Measurements from ENCODE around the gene EFCAB6.

The EFCAB6 gene

DNA sequence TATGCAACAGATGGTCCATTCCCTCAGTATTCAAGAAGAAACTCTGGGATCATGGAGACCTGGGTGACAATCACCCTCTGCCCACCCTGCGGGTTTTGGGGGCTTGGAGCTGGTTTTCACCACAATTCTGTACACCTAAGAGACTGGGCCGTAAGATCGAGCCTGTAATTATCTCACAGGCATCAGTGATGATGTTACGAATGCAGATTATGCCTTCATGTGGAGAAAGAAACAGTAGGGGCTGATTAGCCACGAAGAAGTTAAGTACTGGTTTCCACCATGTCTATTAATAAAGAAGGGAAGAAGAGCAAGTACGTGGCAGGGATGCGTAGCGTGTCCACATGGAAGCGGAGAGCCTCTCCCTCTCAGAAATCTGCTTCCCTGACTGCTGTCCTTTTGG lies 5.3 kb upstream of the EFCAB6 start:
- no peak for DNase-seq (ENCODE audit: low read depth, low spot score)

DNA sequence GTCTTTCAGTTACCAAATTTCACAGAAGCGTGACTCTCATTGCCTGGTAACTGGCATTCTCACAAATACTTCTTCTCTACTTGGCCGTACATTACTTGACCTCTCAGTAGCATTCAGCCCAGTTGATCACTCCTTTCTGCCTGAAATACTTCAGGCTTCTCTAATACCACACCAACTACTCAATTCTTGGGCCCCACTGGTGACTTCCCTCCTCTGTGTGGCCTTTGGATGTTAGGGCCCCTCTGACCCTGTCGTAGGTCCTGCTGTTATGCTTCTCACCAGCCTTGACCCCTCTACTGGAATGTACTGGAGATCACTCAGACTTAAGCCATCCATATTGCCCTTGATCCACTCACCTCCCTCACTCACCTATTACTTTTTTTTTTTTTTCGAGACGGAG lies 2.2 kb upstream of the EFCAB6 start:
- no peak for DNase-seq (ENCODE audit: low read depth, low spot score)

DNA sequence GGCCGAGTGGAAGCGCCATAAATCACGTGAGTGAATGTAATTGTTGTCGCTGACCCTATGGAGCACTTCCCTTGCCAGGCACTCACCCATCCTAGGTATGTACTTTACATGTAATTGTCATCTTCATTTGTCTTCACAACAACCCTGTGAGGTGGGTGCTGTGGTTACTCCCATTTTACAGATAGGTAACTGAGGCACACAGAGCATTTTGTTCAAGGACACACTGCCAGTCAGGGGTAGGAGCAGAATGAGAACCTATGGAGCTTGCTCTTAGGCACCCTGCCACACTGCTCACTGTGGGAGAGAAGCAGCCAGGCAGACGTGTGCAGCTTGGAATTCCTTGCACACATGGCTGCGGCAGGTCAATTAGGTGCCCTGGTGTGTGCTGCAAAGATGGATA lies 785 bp upstream of the EFCAB6 start:
- DNase-seq (ENCODE audit: low read depth, low spot score) = no peak

DNA sequence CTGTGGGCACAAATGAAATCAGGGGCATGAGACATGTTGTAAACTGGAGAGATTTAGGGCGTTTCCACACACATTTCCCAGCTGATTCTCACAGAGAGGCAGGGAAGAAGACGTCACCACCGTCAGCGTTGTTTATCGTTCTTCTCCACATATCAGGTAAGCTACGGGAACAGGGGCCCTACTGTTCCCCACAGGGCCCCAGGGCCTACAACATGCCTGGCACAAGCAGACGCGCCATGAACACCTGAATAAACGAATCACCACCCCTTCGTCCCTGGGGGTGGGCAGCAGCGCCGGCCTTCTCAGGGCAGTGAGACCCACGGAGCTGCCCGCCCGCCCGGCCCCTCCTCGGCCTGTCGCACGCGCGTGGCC lies 342 bp downstream of the EFCAB6 start:
- no peak for DNase-seq (ENCODE audit: low read depth, low spot score)

DNA sequence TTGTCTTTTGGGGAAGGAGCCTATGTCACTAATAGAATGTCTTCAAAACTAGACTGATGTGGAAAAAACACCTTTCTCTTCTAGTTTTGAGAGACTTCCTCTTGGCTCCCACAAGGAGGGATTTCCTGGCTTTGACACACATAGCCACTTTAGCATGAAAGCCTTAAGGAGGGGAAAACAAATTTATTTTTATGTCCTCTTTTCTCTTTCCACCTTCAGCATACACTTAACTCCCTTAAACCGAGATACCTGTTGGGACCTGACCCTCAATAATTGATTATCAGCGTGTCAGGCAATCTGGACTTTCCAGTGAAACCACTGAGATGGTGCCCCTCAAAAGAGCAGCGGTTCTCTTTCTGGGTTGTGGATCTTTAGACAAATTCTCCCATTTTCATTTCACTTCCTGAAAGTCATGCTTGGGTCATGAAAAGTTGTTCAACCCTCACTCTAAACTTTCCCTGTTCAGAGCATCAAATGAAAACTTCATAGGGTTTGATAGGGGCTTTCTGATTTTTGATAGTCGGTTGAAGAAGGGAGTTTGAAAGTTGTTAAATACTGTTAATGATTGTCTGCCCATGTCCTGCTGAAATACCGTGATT lies 9.1 kb downstream of the EFCAB6 start:
- no peak for DNase-seq (ENCODE audit: low read depth, low spot score)

DNA sequence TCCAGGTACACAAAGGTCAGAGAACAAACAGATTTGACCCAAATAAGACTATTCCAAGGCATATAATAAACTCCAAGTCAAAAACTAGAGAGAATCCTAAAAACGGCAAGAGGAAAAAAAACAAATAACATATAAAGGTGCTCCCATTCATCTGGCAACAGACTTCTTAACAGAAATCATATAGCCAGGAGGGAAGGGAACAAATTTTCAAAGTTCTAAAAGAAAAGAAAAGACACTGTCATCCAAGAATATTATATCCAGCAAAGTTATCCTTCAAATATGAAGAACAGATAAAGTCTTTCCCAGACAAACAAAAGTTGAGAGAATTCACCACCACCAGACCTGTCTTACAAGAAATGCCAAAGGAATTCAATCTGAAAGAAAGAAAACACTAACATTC lies 11.1 kb downstream of the EFCAB6 start:
- no peak for DNase-seq (ENCODE audit: low read depth, low spot score)

DNA sequence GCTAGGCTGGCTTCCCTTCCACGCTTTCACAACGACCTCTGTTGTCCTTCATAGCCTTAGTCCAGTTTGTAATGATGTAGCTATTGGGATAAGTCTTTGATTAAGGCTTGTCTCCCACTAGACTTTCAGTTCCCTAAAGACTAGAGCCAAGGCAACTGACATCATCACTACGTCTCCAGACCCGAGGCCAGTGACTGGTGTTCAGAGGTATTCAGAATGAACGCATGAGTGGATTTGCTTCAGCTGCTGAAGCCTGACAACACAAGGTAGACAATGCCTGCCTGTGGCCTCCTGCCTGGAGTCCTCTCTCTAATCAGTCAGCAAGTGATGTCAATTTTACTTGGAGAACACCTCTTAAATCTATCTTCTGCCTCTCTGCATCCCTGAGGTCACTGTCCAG lies 13.6 kb downstream of the EFCAB6 start:
- DNase-seq (ENCODE audit: low read depth, low spot score) = no peak

DNA sequence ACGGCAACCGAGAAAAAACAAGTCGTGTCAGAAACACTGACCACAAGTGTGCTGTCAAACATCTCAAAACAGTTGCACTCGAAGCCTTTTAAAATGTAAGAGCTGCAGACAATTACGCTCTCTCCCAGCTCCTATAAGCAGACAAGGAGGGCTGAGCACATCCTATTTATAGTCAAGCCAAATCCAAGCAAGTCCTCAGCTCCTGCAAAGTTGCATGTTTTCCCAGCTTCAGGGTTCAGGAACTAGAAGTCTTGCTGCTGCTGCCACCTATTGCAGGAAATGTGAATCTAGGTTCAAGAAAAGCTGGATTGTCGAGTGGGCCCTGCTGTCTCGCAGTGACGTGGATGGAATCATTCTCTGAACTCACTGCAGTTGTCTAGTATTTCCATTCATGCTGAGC lies 15.5 kb downstream of the EFCAB6 start:
- DNase-seq (ENCODE audit: low read depth, low spot score) = no peak

DNA sequence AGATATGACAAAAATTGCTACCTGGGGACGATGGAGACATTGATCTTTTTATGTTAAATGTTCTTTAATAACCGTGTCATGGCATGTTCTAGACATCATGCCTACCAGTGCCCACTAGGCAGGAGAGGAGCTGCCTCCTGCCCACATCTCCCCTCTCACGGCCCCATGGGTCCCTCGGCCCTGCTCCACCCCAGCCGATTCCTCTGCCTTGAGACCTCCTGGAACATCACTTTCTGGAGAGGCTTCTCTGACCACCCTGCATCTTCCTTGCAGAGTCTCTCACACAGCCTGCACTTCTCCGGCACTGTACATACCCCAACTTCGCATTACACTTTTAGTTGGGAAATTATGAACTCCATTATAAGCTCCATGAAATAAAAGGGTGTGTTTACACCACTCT lies 16.8 kb downstream of the EFCAB6 start:
- DNase-seq (ENCODE audit: low read depth, low spot score) = no peak

DNA sequence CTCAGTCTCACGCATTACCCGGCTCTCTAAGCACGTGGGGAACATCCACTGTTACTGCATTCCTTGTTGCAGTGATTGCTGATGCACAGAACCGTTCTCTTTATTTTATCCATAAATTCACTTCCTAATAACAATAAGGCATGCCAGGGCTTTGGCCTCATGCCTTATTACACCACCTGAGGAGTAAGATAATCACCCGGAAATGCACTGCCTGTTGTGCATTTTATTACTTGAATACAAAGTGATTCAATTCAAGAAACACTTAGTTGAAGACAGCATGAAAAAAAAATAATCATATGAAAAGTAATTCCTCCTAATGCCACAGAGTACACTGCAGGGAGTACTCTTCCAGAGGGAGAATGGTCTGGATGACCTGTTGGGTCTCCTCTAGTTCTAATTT lies 19.2 kb downstream of the EFCAB6 start:
- no peak for DNase-seq (ENCODE audit: low read depth, low spot score)

DNA sequence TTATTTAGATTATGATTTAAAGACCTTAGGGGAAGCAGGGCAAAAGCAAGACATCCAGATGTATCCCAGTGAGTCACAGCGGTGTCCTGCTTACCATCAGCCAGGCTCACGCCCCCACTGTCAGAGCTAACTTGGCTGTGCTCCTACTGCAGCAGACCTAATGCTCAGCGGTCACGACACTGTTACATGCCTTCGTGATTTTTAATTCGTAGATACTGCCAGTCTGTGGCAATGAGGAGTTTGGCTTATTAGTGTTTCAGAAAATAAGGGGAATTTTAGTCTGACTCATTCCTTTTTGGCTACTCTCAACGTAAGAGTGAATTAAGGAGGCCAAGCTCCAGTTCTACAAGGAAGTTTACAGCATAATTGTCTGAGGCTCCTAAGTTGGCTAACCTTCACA lies 22.7 kb downstream of the EFCAB6 start:
- DNase-seq (ENCODE audit: low read depth, low spot score) = no peak

DNA sequence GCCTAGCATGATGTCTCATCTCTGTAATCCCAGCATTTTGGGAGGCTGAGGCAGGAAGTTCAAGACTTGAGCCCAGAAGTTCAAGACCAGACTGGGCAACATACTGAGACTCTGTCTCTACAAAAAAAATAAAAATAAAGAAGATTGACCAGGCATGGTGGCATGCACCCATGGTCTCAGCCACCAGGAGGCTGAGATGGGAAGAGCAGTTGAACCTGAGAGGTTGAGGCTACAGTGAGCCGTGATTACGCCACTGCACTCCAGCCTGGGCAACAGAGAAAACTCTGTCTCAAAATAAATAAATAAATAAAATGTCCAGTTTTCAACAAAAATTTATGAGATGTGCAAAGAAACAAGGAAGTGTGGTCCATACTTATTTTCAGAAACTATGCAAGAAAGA lies 28.3 kb downstream of the EFCAB6 start:
- DNase-seq (ENCODE audit: low read depth, low spot score) = no peak

DNA sequence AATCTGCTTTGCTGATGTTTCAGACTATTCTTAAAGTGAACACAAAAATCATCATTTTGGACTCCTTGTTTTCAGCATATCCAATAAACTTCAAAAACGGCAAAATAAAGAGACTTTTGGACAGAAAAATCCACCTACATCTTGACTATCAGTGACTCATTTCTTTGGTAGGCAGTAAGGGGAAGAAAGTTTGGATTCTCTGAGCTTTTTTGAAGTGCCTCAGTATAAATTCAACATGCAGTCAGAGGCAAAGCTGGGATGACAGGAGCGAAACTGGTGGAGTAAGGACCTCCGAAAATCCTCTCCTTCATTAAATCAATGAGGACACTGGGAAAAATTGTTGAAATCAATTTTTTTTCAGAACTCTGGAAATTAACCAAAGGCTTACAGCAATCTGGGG lies 29.7 kb downstream of the EFCAB6 start:
- no peak for DNase-seq (ENCODE audit: low read depth, low spot score)

DNA sequence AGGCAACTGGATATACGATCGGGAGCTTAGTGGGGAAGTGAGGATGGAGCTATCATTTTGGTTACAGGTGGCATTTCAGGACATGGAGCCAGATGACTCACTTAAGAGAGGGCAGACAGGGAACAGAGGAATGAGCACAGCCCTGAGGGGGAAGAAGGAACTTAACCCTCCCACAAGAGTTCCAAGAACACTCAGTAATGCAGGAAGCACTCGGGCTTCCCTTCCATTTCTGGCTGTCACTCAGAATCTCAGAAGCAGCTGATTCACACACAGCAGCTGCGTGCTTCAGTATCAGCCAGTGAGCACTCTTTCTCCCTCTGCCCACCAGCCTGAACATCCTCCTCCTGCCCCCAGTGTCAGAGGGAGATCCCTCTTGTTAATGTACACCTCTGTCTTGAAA lies 34.8 kb downstream of the EFCAB6 start:
- no peak for DNase-seq (ENCODE audit: low read depth, low spot score)

DNA sequence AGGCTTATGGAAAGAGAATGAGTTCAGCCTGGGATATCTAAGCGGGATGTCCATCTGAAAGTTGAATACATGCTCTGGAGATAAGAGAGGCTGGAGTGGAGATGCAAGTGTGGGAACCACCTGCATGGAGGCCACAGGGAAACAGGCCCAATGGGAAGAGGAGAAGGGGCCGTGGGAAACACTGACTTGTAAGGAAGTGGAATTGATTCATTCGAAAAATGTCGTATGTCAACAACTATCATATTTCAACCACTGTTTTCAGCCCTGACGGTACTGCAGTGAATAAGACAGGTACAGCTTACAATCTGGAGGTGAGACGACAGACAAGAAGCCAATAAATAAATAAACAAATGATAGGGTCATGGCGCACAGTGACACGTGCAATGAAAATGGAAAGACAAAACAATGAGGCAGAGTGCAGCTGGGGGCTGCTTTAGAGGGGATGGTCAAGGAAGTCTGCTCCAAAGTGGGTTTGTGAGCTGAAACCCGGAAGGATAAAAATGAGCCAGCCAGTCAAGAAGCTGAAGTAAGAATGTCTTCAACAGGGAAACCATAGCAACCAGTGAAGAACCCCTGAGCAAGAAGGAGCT lies 35.9 kb downstream of the EFCAB6 start:
- no peak for DNase-seq (ENCODE audit: low read depth, low spot score)

DNA sequence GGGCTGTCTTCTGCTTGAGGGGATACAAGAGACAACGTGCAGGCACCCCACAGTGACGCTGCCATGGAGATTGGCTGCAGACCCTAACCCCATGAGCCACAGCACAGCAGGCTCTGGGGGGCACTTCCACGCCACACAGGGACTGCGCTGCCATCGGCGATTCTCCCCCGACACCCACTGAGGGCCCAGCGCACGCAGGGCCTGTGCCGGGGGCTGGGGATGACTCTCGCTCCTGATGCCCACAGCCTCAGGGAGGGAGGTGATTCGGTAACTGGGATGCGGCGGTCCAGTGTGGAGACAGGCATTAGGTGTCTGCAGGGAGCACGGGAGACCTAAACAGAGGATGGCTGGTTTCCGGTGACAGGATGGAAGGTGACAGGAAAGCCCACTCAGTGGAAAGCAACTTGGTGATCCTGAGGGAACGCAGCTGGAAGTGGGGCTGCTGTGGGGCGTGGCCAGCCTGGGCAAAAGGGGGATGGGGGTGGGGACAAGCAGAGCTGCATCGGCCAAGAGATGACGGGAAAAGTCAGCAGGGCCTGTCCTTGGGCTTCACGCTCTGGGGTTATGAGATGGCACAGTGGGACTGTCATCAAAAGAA lies 37.7 kb downstream of the EFCAB6 start:
- DNase-seq (ENCODE audit: low read depth, low spot score) = no peak

DNA sequence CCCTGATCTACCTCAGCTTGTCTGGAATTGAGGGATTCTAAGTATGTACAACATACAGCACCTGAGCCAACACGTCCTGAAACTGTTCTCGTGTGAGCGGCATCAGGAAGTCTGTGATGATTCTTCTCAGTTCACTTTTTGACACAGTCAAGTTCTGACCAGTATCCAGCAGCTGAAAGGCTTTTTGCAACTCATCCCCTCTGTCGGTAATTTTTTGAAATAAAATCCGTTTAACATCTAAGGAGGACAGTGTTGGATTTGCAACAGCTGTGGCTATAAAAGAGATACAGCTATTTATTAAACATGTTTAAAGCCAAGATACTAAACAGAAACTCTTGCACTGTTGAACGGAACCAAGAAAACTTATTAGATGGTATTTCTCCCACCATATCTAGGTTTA lies 39.3 kb downstream of the EFCAB6 start:
- no peak for DNase-seq (ENCODE audit: low read depth, low spot score)

DNA sequence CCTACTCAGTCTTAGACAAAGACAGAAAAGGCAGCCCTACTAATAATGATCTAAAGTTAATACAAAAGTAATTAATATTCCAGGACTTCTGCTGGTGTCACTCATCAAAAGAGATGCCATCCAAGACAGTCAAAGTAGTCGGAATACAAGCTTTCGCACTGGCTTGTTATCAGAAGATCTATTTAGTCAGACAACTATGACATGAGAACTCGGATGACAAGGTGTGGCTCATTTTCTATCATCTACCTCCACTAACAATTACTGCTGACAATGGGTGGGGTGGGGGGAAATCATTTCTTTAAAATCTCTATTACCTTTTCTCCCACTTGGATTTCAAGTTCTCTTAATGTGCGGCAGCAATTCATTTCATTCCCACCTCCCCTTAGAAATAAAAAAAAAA lies 56.7 kb downstream of the EFCAB6 start:
- DNase-seq (ENCODE audit: low read depth, low spot score) = no peak

DNA sequence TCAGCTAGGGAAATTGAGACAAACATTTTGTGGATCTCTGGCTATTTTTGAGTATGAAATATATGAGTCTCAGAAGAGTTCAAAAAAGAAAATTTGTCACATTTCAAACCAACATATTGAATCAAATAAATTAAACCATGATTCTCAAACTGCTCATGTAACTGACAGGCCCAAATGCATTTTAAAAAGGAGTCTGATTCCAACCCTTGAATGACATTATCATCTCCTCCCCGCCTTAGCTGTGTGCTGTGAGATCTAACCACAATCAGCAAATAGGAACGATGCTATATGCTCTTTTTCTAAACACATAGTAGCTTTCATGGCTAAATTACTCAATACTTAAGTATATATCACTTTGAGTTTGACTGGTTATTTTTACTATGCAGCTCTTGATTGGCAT lies 57.1 kb downstream of the EFCAB6 start:
- DNase-seq (ENCODE audit: low read depth, low spot score) = no peak

DNA sequence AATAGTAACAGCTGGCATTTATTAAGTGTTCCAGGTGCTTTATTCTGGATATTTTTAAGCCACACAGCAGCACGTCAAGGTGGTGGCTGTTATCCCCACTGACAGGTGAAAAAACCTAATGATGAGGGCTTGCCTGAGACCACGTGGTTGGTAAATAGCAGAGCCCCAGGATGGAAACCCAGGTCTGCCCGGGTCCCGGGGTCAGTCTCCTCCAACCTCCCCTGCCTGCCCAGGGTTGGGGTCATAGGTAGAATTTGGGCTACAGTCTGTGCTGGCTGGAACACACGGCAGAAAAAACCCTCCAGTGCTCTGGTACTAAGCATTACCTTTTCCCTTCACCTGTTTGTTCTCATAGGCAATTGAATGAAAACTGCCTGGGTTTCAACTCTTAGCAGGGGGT lies 57.9 kb downstream of the EFCAB6 start:
- DNase-seq (ENCODE audit: low read depth, low spot score) = no peak

DNA sequence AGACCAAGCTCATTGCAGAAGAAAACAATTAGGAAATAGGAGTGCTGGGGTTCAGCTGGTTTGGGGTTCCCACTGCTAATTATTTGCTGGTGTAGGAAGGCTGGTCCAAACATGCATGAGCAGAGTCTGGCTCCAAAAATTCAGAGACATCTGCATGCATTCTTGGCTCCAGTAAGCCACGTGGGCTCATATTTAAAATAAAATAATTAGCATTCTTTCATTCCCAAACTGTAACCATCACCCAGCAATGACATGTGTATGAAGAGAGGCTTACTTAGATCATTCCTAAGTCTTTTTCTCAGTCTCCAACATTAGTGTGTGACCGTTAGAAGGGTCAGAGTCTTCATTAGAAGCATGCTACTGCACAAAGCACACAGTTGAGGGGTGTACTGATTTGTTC lies 58.4 kb downstream of the EFCAB6 start:
- no peak for DNase-seq (ENCODE audit: low read depth, low spot score)

DNA sequence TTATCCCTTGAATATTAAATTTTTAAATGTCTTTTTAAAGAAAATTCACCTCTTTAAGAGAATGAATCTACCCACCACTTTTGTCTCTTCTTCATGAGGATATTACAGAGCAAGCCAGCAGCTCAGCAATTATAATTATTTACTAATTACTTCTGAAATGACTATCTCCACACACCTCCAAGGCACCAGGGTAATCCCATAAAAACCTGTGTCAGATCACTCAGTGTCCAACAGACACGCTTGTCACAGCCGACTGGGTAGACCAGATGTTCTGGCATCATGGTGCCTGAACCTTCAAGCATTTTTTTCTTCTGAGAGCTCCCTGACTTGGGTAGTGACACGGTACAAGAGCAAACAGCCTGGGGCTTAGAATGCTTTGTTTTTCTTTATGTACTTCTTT lies 61.4 kb downstream of the EFCAB6 start:
- no peak for DNase-seq (ENCODE audit: low read depth, low spot score)

DNA sequence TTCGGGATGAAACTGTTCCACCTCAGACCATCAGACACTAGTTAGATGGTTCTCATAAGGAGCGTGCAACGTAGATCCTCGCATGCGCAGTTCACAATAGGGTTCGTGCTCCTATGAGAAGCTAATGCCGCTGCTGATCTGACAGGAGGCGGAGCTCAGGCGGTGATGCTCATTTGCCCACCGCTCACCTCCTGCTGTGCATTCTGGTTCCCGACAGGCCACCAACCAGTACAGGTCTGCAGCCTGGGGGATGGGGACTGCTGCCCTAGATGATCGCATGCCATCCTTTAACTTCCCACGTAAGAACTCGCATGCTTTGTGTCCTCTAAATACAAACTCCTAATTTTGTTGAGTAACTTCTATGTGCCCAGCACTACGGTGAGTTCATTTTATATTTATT lies 62.6 kb downstream of the EFCAB6 start:
- no peak for DNase-seq (ENCODE audit: low read depth, low spot score)

DNA sequence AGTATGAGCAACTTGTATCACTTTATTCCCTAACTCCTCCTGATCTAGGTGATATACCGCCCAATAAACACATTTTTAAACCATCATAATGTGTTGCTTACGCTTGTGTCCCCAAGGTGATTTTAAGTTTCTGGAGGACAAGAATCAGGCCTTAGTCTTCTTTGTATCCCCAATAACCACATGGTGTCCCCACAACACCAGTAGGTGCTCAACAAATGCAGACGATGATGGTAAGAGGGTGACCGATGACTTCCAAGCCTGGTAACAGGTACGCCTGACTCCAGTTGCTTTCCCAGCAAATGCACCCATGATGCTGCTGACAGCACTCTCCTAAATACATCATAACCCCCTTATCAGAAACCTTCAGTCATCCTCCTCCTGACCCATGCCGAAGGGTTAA lies 64.2 kb downstream of the EFCAB6 start:
- DNase-seq (ENCODE audit: low read depth, low spot score) = no peak

All from activated naive CD8-positive, alpha-beta T cell treated with anti-CD3 and anti-CD28 coated beads, Interleukin-2, amount 50 U/mL, for 16 hours (primary cell).